ENCODE data around the gene CNOT1.
"Not testable (repeated sequence)": the region's sequence is repeated elsewhere in the genome, so short reads cannot be mapped to it uniquely, and the experiment has no call there.

CNOT1 gene

GRCh38 chr16:58577141-58577540 is 52.5 kb downstream of the CNOT1 start:
- no peak for DNase-seq

- DNase-seq, result no peak
These were observed 54.7 kb downstream of the CNOT1 start for GRCh38 chr16:58574895-58575294.

- not testable (repeated sequence) for DNase-seq
These were observed 63.9 kb downstream of the CNOT1 start for GRCh38 chr16:58565697-58566096.

- DNase-seq, result no peak
These were observed 65.9 kb downstream of the CNOT1 start for GRCh38 chr16:58563775-58564174.

- no peak for DNase-seq
These were observed 66.4 kb downstream of the CNOT1 start for GRCh38 chr16:58563235-58563634.

GRCh38 chr16:58556678-58557077 is 72.9 kb downstream of the CNOT1 start:
- DNase-seq, result no peak

GRCh38 chr16:58551496-58551895 is 78.1 kb downstream of the CNOT1 start:
- no peak for DNase-seq

GRCh38 chr16:58548378-58548777 is 81.2 kb downstream of the CNOT1 start:
- no peak for DNase-seq

- DNase-seq, result no peak
These were observed 85.9 kb downstream of the CNOT1 start for GRCh38 chr16:58543685-58544084.

- no peak for DNase-seq
These were observed 87.3 kb downstream of the CNOT1 start for GRCh38 chr16:58542291-58542690.

- no peak for DNase-seq
These were observed 87.9 kb downstream of the CNOT1 start for GRCh38 chr16:58541711-58542110.

- DNase-seq, result no peak
These were observed 92.3 kb downstream of the CNOT1 start for GRCh38 chr16:58537124-58537906.

GRCh38 chr16:58536278-58536677 is 93.3 kb downstream of the CNOT1 start:
- no peak for DNase-seq

GRCh38 chr16:58535100-58535499 is 94.5 kb downstream of the CNOT1 start:
- DNase-seq, result no peak

- DNase-seq, result no peak
These were observed 95.7 kb downstream of the CNOT1 start for GRCh38 chr16:58533751-58534470.

GRCh38 chr16:58532414-58532813 is 97.2 kb downstream of the CNOT1 start:
- no peak for DNase-seq

- no peak for DNase-seq
These were observed 99.4 kb downstream of the CNOT1 start for GRCh38 chr16:58530179-58530578.

- no peak for DNase-seq
These were observed 109.9 kb downstream of the CNOT1 start for GRCh38 chr16:58519707-58520106.

- DNase-seq, result no peak
These were observed 110.7 kb downstream of the CNOT1 start for GRCh38 chr16:58518980-58519368.

- no peak for DNase-seq
These were observed 111.3 kb downstream of the CNOT1 start for GRCh38 chr16:58518083-58518979.

GRCh38 chr16:58516768-58517107 is 112.9 kb downstream of the CNOT1 start:
- no peak for DNase-seq

GRCh38 chr16:58515871-58516767 is 113.5 kb downstream of the CNOT1 start:
- DNase-seq, result no peak
